OCI-LY3 (cell line): ENCODE measurements around the gene KBTBD8.

ENCODE experiments used
- H2AFZ ChIP-seq: fragments of 200-600, 300-600 bp; shearing (Covaris generic); 2 replicates; pipeline ENCODE4 v1.6.0; 2014; ENCODE audit warnings: antibody characterized with exemption, low read depth, low read length
- H3K27ac ChIP-seq: fragments of 200-600, 300-600 bp; sonication (generic); 2 replicates; pipeline ENCODE4 v1.5.1; 2014; ENCODE audit warnings: mild to moderate bottlenecking, low read length, moderate library complexity, mixed read lengths
- H3K27me3 ChIP-seq: fragments of 200-600, 300-600 bp; sonication (generic); 2 replicates; pipeline ENCODE4 v1.6.1; 2014; ENCODE audit warnings: low read depth, low read length, mixed read lengths
- H3K36me3 ChIP-seq: fragments of 200-600, 300-600 bp; sonication (generic); replicated peaks from 2 replicates; pipeline ENCODE3; 2014; ENCODE audit warnings: low read depth, low read length, mixed read lengths
- H3K4me1 ChIP-seq: fragments of 300-600, 200-600 bp; sonication (generic); 2 replicates; pipeline ENCODE4 v1.6.1; 2014; ENCODE audit warnings: low read length, mixed read lengths
- H3K4me2 ChIP-seq: fragments of 200-600, 300-600 bp; sonication (generic); 2 replicates; pipeline ENCODE4 v1.6.1; 2014; ENCODE audit warnings: low read length, mixed read lengths
- H3K4me3 ChIP-seq: fragments of 300-600, 200-600 bp; sonication (generic); 2 replicates; pipeline ENCODE4 v1.5.1; 2014; ENCODE audit warnings: antibody characterized with exemption, mild to moderate bottlenecking, low read length, moderate library complexity
- H3K79me2 ChIP-seq: fragments of 300-600, 200-600 bp; shearing (Covaris generic); 2 replicates; pipeline ENCODE4 v1.6.1; 2014; ENCODE audit warnings: mild to moderate bottlenecking, low read length, mixed read lengths
- H3K9ac ChIP-seq: fragments of 300-600, 200-600 bp; shearing (Covaris generic); 2 replicates; pipeline ENCODE4 v1.6.0; 2014; ENCODE audit warnings: mild to moderate bottlenecking, low read length, moderate library complexity
- H3K9me3 ChIP-seq: fragments of 200-600, 300-600 bp; shearing (Covaris generic); 2 replicates; pipeline ENCODE4 v1.6.1; 2014; ENCODE audit warnings: low read length, mixed read lengths; ENCODE audit not compliant: insufficient read depth
- H4K20me1 ChIP-seq: fragments of 200-600, 300-600 bp; sonication (generic); 2 replicates; pipeline ENCODE4 v1.6.1; 2016; ENCODE audit warnings: low read length, mixed read lengths; ENCODE audit not compliant: insufficient read depth
- EZH2phosphoT487 ChIP-seq: fragments of 200-600 bp; shearing (Covaris generic); IDR thresholded peaks from 2 replicates; pipeline ENCODE4 v1.6.1; 2018; ENCODE audit warnings: antibody characterized with exemption, mixed run types, low read depth
- TF ChIP-seq, protein P1 (sequence below): fragments of 200-600, 300-600 bp; sonication (generic); IDR thresholded peaks from 2 replicates; pipeline ENCODE4 v1.5.1; 2014; ENCODE audit warnings: antibody characterized with exemption, low read length, low read depth

Gene KBTBD8

DNA sequence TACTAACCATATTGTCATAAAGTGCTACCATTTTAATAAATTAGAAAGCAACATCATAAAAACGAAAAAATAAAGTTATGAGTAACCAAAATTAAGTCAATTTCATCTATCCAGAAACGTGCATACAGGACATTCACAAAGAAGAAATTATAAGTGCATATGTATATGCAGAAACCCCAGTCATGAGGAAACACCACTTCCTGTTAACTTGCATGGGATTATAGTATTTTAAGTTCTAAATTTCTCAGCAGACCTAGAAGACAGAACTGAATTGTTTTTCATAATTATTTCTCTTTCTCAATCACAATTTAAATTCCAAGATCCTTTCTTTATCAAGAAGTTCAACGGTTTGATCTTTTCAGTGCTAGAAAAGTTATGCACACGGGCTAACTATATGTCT, 1.4 kb upstream of the KBTBD8 start:
- H3K4me1 ChIP-seq = peaks cover 33% of the 10 kb centered on the region
- no peak overlapping the region; the same call in 1 of the 2 replicates for H3K9ac ChIP-seq
- H2AFZ ChIP-seq = no peak overlapping the region
- TF ChIP-seq EZH2phosphoT487 = no peak
- TF ChIP-seq, protein P1, sequence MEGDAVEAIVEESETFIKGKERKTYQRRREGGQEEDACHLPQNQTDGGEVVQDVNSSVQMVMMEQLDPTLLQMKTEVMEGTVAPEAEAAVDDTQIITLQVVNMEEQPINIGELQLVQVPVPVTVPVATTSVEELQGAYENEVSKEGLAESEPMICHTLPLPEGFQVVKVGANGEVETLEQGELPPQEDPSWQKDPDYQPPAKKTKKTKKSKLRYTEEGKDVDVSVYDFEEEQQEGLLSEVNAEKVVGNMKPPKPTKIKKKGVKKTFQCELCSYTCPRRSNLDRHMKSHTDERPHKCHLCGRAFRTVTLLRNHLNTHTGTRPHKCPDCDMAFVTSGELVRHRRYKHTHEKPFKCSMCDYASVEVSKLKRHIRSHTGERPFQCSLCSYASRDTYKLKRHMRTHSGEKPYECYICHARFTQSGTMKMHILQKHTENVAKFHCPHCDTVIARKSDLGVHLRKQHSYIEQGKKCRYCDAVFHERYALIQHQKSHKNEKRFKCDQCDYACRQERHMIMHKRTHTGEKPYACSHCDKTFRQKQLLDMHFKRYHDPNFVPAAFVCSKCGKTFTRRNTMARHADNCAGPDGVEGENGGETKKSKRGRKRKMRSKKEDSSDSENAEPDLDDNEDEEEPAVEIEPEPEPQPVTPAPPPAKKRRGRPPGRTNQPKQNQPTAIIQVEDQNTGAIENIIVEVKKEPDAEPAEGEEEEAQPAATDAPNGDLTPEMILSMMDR = no peak
- no peaks in the 10 kb centered on the region for H3K9me3 ChIP-seq
- H3K4me2 ChIP-seq = peak overlapping the region; percentile 88
- no peaks in the 10 kb centered on the region for H3K36me3 ChIP-seq
- peaks cover 33% of the 10 kb centered on the region for H3K79me2 ChIP-seq
- H3K4me3 ChIP-seq = peak overlapping the region; percentile 82
- no peaks in the 10 kb centered on the region for H4K20me1 ChIP-seq
- no peak overlapping the region for H3K27ac ChIP-seq
- no peaks in the 10 kb centered on the region for H3K27me3 ChIP-seq

DNA sequence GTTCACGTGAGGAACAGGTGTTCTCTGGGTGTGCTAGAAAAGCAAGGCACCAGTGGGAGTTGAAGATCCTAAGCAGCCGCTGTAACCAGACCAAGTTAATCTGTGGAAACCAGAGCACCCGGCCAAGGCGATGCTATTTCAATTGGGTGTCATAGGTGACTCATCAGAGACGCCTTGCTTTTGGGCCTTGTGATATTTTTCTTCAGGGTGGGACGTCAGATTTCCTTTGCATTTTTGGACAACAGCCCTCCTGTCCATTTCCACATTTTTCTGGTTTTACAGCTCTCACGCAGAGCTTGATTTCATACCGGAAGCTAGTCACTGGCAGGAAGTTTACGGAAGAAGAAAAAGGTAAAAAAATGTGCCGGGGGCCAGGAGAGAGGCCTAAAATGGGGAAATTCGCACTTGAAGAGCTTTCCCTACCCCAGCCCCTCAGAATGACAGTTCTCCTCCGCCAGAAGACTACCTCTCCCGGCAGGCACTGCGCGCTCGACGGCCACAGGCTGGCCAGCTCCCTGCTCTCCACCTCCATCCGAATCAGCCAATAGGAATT, 471 bp upstream of the KBTBD8 start:
- Histone ChIP-seq H3K4me1 (peaks cover 43% of the 10 kb centered on the region), H2AFZ (peak overlapping the region; percentile 76), H3K27ac (peak overlapping the region; percentile 17; the same call in 1 of the 2 replicates), H3K27me3 (no peaks in the 10 kb centered on the region), H3K4me2 (peak overlapping the region; percentile 88), H3K4me3 (peak overlapping the region; percentile 82), H4K20me1 (no peaks in the 10 kb centered on the region), H3K36me3 (peaks cover 4% of the 10 kb centered on the region), H3K9ac (peak overlapping the region; percentile 47), H3K9me3 (no peaks in the 10 kb centered on the region), H3K79me2 (peaks cover 43% of the 10 kb centered on the region)
- no peak for TF ChIP-seq EZH2phosphoT487
- TF ChIP-seq, protein P1 = no peak

DNA sequence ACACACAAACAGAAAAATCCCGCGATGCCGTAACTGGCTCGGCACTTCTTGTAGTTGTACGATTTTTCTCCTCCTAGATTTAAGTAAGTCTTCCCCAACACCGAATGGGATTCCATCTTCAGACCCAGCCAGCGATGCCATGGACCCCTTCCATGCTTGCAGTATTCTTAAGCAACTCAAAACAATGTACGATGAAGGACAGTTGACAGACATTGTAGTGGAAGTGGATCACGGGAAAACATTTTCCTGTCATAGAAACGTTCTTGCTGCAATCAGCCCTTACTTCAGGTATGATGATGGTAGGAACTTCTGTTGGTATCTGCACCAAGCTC, 763 bp downstream of the KBTBD8 start:
- H3K27me3 ChIP-seq = no peaks in the 10 kb centered on the region
- H3K27ac ChIP-seq = peak overlapping the region; percentile 86
- H3K4me3 ChIP-seq = peak overlapping the region; percentile 77
- TF ChIP-seq, protein P1 = no peak
- TF ChIP-seq EZH2phosphoT487 = no peak
- H3K9ac ChIP-seq = peak overlapping the region; percentile 75
- H3K4me1 ChIP-seq = peaks cover 54% of the 10 kb centered on the region
- no peak overlapping the region for H2AFZ ChIP-seq
- no peaks in the 10 kb centered on the region for H3K9me3 ChIP-seq
- peak overlapping the region; percentile 94 for H3K4me2 ChIP-seq
- H3K36me3 ChIP-seq = peaks cover 16% of the 10 kb centered on the region
- peaks cover 10% of the 10 kb centered on the region for H4K20me1 ChIP-seq
- H3K79me2 ChIP-seq = peaks cover 55% of the 10 kb centered on the region

DNA sequence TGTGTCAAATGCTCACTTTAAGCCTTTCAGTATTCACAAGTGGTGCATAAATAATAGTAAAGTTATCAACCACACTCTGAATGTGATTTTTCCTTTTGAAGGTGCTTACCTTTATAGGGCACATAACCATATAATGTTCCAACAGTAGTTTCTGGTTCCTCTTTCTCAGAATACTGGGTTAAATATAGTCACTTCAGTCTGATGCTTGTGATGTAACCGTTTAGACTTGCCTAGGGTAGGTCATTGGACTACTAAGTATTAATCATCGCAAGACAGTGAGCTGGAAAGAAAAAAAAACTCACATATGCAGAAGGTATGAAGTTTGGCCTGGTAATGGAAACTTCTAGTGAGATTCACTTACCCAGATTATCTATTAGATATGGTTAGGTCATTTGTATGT, 1.9 kb downstream of the KBTBD8 start:
- Histone ChIP-seq H3K27me3 (no peaks in the 10 kb centered on the region), H3K9me3 (no peaks in the 10 kb centered on the region), H3K9ac (peak overlapping the region; percentile 75), H4K20me1 (peaks cover 20% of the 10 kb centered on the region), H3K79me2 (peaks cover 66% of the 10 kb centered on the region), H3K4me2 (peak overlapping the region; percentile 94), H3K4me1 (peaks cover 65% of the 10 kb centered on the region), H3K36me3 (peaks cover 28% of the 10 kb centered on the region), H2AFZ (no peak overlapping the region), H3K27ac (peak overlapping the region; percentile 86), H3K4me3 (peak overlapping the region; percentile 77)
- TF ChIP-seq, protein P1 = no peak
- no peak for TF ChIP-seq EZH2phosphoT487
